ENCODE data around the gene MPRIP. TPM values are rescaled to one million over a fixed set of nuclear protein-coding genes. Genes with fewer than 3 reads are reported as not detected.

MPRIP gene
- total and polyA plus RNA-seq, 2 experiments from 2014 or later: 91.7 to 202 TPM

GRCh38 chr17:17204635-17205231, 162.5 kb downstream of the MPRIP start:
- Histone ChIP-seq H3K79me2 (no peaks in the 10 kb centered on the region), H3K36me3 (replicated peaks; ENCODE audit: insufficient read depth, low read depth) (no peaks in the 10 kb centered on the region), H3K9me2 (replicated peaks; ENCODE audit: insufficient read depth) (no peaks in the 10 kb centered on the region), H3K4me2 (no peak overlapping the region), H3K4me3 (no peak overlapping the region), H4K20me1 (ENCODE audit: insufficient read depth, poor library complexity, severe bottlenecking) (no peaks in the 10 kb centered on the region), H3K27ac (no peak overlapping the region), H2AFZ (no peak overlapping the region), H3K27me3 (no peaks in the 10 kb centered on the region), H3K9me3 (ENCODE audit: low read depth) (no peaks in the 10 kb centered on the region), H3K4me1 (ENCODE audit: insufficient read depth) (no peaks in the 10 kb centered on the region)
- no peak for DNase-seq (ENCODE audit: low spot score)
- TF ChIP-seq EZH2phosphoT487 (IDR thresholded peaks at IDR 0.05; ENCODE audit: low read depth, severe bottlenecking, unreplicated experiment) (no peak), CTCF (IDR thresholded peaks at IDR 0.05; ENCODE audit: poor library complexity) (no peak), EZH2 (IDR thresholded peaks at IDR 0.05; ENCODE audit: borderline replicate concordance) (no peak)
- 91% methylated on average over 14 of the region's 14 CpGs for WGBS (ENCODE audit: low lambda C conversion rate, missing lambda C conversion rate)

- H3K9me2 ChIP-seq (replicated peaks; ENCODE audit: insufficient read depth): no peaks in the 10 kb centered on the region
- no peaks in the 10 kb centered on the region for H3K79me2 ChIP-seq
- H3K27ac ChIP-seq: no peak overlapping the region
- no peak overlapping the region for H3K4me2 ChIP-seq
- H3K9me3 ChIP-seq (ENCODE audit: low read depth): no peaks in the 10 kb centered on the region
- H3K27me3 ChIP-seq: no peaks in the 10 kb centered on the region
- no peaks in the 10 kb centered on the region for H3K4me1 ChIP-seq (ENCODE audit: insufficient read depth)
- no peaks in the 10 kb centered on the region for H3K36me3 ChIP-seq (replicated peaks; ENCODE audit: insufficient read depth, low read depth)
- WGBS (ENCODE audit: low lambda C conversion rate, missing lambda C conversion rate): 96% methylated on average over 41 of the region's 70 CpGs
- TF ChIP-seq CTCF (IDR thresholded peaks at IDR 0.05; ENCODE audit: poor library complexity): no peak
- TF ChIP-seq EZH2 (IDR thresholded peaks at IDR 0.05; ENCODE audit: borderline replicate concordance): no peak
- no peak for TF ChIP-seq EZH2phosphoT487 (IDR thresholded peaks at IDR 0.05; ENCODE audit: low read depth, severe bottlenecking, unreplicated experiment)
- no peak for DNase-seq (ENCODE audit: low spot score)
- no peak overlapping the region for H3K4me3 ChIP-seq
- H4K20me1 ChIP-seq (ENCODE audit: insufficient read depth, poor library complexity, severe bottlenecking): no peaks in the 10 kb centered on the region
- no peak overlapping the region for H2AFZ ChIP-seq
Observed at GRCh38 chr17:17205368-17206123, 163.3 kb downstream of the MPRIP start.

- TF ChIP-seq EZH2 (IDR thresholded peaks at IDR 0.05; ENCODE audit: borderline replicate concordance): no peak
- no peak for TF ChIP-seq EZH2phosphoT487 (IDR thresholded peaks at IDR 0.05; ENCODE audit: low read depth, severe bottlenecking, unreplicated experiment)
- no peak for TF ChIP-seq CTCF (IDR thresholded peaks at IDR 0.05; ENCODE audit: poor library complexity)
- H3K27ac ChIP-seq: no peak within 1 kb of the TSS
- no peaks in the 10 kb centered on the region for H4K20me1 ChIP-seq (ENCODE audit: insufficient read depth, poor library complexity, severe bottlenecking)
- H3K4me2 ChIP-seq: no peak within 1 kb of the TSS
- no peaks in the 10 kb centered on the region for H3K9me2 ChIP-seq (replicated peaks; ENCODE audit: insufficient read depth)
- H3K36me3 ChIP-seq (replicated peaks; ENCODE audit: insufficient read depth, low read depth): no peaks in the 10 kb centered on the region
- no peak within 1 kb of the TSS for H3K4me3 ChIP-seq
- H3K27me3 ChIP-seq: no peaks in the 10 kb centered on the region
- H3K4me1 ChIP-seq (ENCODE audit: insufficient read depth): no peaks in the 10 kb centered on the region
- no peaks in the 10 kb centered on the region for H3K9me3 ChIP-seq (ENCODE audit: low read depth)
- 98% methylated on average over 35 of the region's 78 CpGs for WGBS (ENCODE audit: low lambda C conversion rate, missing lambda C conversion rate)
- no peak within 1 kb of the TSS for H2AFZ ChIP-seq
- H3K79me2 ChIP-seq: no peaks in the 10 kb centered on the region
- no peak for DNase-seq (ENCODE audit: low spot score)
Observed at GRCh38 chr17:17206124-17206912, 164.1 kb downstream of the MPRIP start, which contains the start of gene PLD6. Gene PLD6 (minus strand): TSS chr17:17206333. CDS start chr17:17206286, 47 bp downstream.
